HCT116 (cell line): ENCODE results near the gene SULT1A1.
"Not testable (repeated sequence)": the region's sequence is repeated elsewhere in the genome, so short reads cannot be mapped to it uniquely, and the experiment has no call there.

Experiments used
- CTCF ChIP-seq, 3 experiments: fragments of 200-600 bp in 1 of 3; sonication (generic) in 1 of 3; IDR thresholded peaks in 2 of 3; conservative IDR thresholded peaks in 1 of 3; 2 replicates each; pipeline ENCODE4 v1.5.1; 2012 to 2017; ENCODE audit warnings: low read depth in 2 of 3, low read length in 2 of 3, antibody characterized with exemption in 1 of 3, borderline replicate concordance in 1 of 3, control low read depth in 1 of 3, mild to moderate bottlenecking in 1 of 3, mixed read lengths in 1 of 3, mixed run types in 1 of 3, moderate library complexity in 1 of 3; ENCODE audit not compliant: insufficient read depth in 1 of 3
- EGR1 ChIP-seq: IDR thresholded peaks from 2 replicates; pipeline ENCODE4 v1.6.1; 2012; ENCODE audit warnings: low read depth
- POLR2A ChIP-seq: IDR thresholded peaks from 2 replicates; pipeline ENCODE4 v1.7.0; 2011; ENCODE audit warnings: borderline replicate concordance; ENCODE audit not compliant: insufficient read depth, insufficient read length; ENCODE audit errors: extremely low read depth
- SIN3A ChIP-seq: IDR thresholded peaks from 2 replicates; pipeline ENCODE4 v1.6.1; 2012; ENCODE audit warnings: low read depth
- ZNF274 ChIP-seq: fragments of 200-500 bp; sonication (Bioruptor generic); IDR thresholded peaks from 2 replicates; pipeline ENCODE4 v1.6.1; 2014; ENCODE audit warnings: mild to moderate bottlenecking, low read depth, low read length, inconsistent platforms

- not testable (repeated sequence) for TF ChIP-seq CTCF (IDR thresholded peaks at IDR 0.05 in 2 of 3, conservative IDR thresholded peaks at IDR 0.05 in 1 of 3; ENCODE audit: borderline replicate concordance in 1 of 3, insufficient read depth in 1 of 3, low read depth in 2 of 3, low read length in 2 of 3); EGR1; ZNF274; SIN3A; POLR2A
These were observed 43.5 kb downstream of the SULT1A1 start for GRCh38 chr16:28566233-28566925.
